Activated CD4-positive, alpha-beta T cell treated with anti-CD3 and anti-CD28 coated beads for 4 hours (primary cell): Measurements from ENCODE around the gene SLC22A5.
"Not testable (repeated sequence)": the region's sequence is repeated elsewhere in the genome, so short reads cannot be mapped to it uniquely, and the experiment has no call there.

ENCODE experiments used
- DNase-seq, 2 donors: peaks; one replicate each; pipeline ENCODE4 v3.0.0-alpha.2; 2020

Gene SLC22A5

GRCh38 chr5:132415516-132415915 lies 46.0 kb downstream of the SLC22A5 start:
- DNase-seq = not testable (repeated sequence)

GRCh38 chr5:132416306-132417009 lies 46.9 kb downstream of the SLC22A5 start:
- no peak for DNase-seq

GRCh38 chr5:132417010-132417439 lies 47.5 kb downstream of the SLC22A5 start:
- no peak for DNase-seq

GRCh38 chr5:132417461-132417860 lies 48.0 kb downstream of the SLC22A5 start:
- DNase-seq = no peak

- no peak for DNase-seq
Measured at GRCh38 chr5:132417889-132418485, 48.5 kb downstream of the SLC22A5 start.

GRCh38 chr5:132418881-132419280 lies 49.4 kb downstream of the SLC22A5 start:
- no peak for DNase-seq

GRCh38 chr5:132419502-132420468 lies 50.3 kb downstream of the SLC22A5 start:
- DNase-seq = peak; percentile 57 to 60

GRCh38 chr5:132420706-132421272 lies 51.3 kb downstream of the SLC22A5 start:
- DNase-seq = no peak

- DNase-seq = no peak
Measured at GRCh38 chr5:132421462-132421861, 52.0 kb downstream of the SLC22A5 start.

- DNase-seq = no peak
Measured at GRCh38 chr5:132422720-132423437, 53.4 kb downstream of the SLC22A5 start.

GRCh38 chr5:132423438-132423898 lies 54.0 kb downstream of the SLC22A5 start:
- DNase-seq = no peak

- no peak for DNase-seq
Measured at GRCh38 chr5:132424167-132424880, 54.8 kb downstream of the SLC22A5 start.

- peak; percentile 76 to 81 for DNase-seq
Measured at GRCh38 chr5:132425009-132425937, 55.8 kb downstream of the SLC22A5 start.

GRCh38 chr5:132425975-132426524 lies 56.5 kb downstream of the SLC22A5 start:
- no peak for DNase-seq

- peak; percentile 47 to 57 for DNase-seq
Measured at GRCh38 chr5:132426525-132427138, 57.1 kb downstream of the SLC22A5 start.

- DNase-seq = peak; percentile 74 to 77
Measured at GRCh38 chr5:132427281-132428146, 58.0 kb downstream of the SLC22A5 start.

- no peak for DNase-seq
Measured at GRCh38 chr5:132428147-132428482, 58.6 kb downstream of the SLC22A5 start.
